Neural crest cell (in vitro differentiated cells): ENCODE data around the gene HNRNPH2. TPM values are rescaled to one million over a fixed set of nuclear protein-coding genes. Genes with fewer than 3 reads are reported as not detected.

Experiments used
- DNase-seq: peaks from one replicate; pipeline ENCODE4 v3.0.0; 2021; ENCODE audit warnings: low read depth, mixed read lengths, low spot score
- H3K27ac Mint-ChIP-seq: one replicate; pipeline ENCODE4 v1.8.0; 2021; ENCODE audit warnings: mild to moderate bottlenecking, mixed read lengths; ENCODE audit not compliant: unreplicated experiment
- H3K27me3 Mint-ChIP-seq: 2 replicates; pipeline ENCODE4 v1.8.0; 2021; ENCODE audit warnings: low read depth, mild to moderate bottlenecking, mixed read lengths
- H3K36me3 Mint-ChIP-seq: 2 replicates; pipeline ENCODE4 v1.8.0; 2021; ENCODE audit warnings: low read depth, mild to moderate bottlenecking, mixed read lengths
- H3K4me1 Mint-ChIP-seq: 2 replicates; pipeline ENCODE4 v1.8.0; 2021; ENCODE audit warnings: mixed read lengths
- H3K4me3 Mint-ChIP-seq: one replicate; pipeline ENCODE4 v1.8.0; 2021; ENCODE audit warnings: mild to moderate bottlenecking, mixed read lengths
- H3K9me3 Mint-ChIP-seq: 2 replicates; pipeline ENCODE4 v1.8.0; 2021; ENCODE audit warnings: mixed read lengths
- total RNA-seq: library from RNA; stranded (reverse); gene quantifications from 2 replicates; pipeline ENCODE4 v1.2.1, GENCODE V29; 2021
- TF ChIP-seq, protein P1 (sequence below): fragments of 200-600 bp; sonication (generic); conservative IDR thresholded peaks from 2 replicates; pipeline ENCODE4 v1.5.0; 2021; ENCODE audit warnings: antibody characterized with exemption, mild to moderate bottlenecking

The HNRNPH2 gene
- total RNA-seq, 1 donor from 2014 or later, result 73.3 TPM

DNA sequence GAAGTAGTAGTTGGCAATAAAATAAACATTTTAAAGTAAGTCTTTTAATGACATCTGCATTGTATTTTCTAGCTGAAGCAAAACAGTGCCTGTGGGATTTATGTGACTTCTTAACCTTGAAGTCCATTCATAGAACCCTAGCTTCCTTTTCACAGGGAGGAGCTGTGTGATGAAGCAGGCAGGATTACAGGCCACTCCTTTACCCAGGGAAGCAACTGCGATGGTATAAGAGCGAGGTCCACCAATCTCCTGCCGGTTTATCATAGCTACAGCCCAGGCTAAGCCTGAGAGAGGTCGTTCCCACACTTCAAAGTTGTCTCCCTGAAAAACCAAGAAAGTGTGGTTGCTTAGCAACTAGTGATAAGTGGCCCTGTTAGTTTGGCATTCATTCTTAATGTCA, 10.2 kb upstream of the HNRNPH2 start:
- no peaks in the 10 kb centered on the region for H3K27me3 Mint-ChIP-seq
- H3K4me1 Mint-ChIP-seq, result peaks cover 9% of the 10 kb centered on the region
- H3K9me3 Mint-ChIP-seq, result peaks cover 2% of the 10 kb centered on the region
- TF ChIP-seq, protein P1, sequence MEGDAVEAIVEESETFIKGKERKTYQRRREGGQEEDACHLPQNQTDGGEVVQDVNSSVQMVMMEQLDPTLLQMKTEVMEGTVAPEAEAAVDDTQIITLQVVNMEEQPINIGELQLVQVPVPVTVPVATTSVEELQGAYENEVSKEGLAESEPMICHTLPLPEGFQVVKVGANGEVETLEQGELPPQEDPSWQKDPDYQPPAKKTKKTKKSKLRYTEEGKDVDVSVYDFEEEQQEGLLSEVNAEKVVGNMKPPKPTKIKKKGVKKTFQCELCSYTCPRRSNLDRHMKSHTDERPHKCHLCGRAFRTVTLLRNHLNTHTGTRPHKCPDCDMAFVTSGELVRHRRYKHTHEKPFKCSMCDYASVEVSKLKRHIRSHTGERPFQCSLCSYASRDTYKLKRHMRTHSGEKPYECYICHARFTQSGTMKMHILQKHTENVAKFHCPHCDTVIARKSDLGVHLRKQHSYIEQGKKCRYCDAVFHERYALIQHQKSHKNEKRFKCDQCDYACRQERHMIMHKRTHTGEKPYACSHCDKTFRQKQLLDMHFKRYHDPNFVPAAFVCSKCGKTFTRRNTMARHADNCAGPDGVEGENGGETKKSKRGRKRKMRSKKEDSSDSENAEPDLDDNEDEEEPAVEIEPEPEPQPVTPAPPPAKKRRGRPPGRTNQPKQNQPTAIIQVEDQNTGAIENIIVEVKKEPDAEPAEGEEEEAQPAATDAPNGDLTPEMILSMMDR, result no peak
- no peak for DNase-seq
- peaks cover 22% of the 10 kb centered on the region for H3K36me3 Mint-ChIP-seq
- no peak overlapping the region for H3K27ac Mint-ChIP-seq
- H3K4me3 Mint-ChIP-seq, result no peak overlapping the region

DNA sequence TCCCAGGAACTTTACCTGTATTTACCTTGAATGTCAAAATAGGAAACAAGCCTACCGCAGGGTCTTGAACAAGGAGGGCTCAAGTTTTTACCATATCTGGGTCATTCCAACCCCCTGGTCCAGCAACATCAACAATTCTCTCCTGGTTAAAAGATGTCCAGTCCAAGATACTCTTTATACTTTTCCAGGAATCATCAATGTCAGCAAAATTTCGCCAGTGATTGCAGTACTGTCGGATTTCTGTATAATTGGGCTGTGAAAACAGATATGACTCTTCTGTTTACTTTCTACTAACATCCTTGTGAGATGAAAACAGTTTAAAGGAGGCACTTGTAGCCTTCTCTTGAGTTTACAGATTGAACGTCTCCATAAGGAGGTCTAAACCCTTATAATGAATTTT, 9.3 kb upstream of the HNRNPH2 start:
- H3K9me3 Mint-ChIP-seq, result peaks cover 2% of the 10 kb centered on the region
- no peak overlapping the region for H3K27ac Mint-ChIP-seq
- TF ChIP-seq, protein P1, result no peak
- no peak overlapping the region for H3K4me3 Mint-ChIP-seq
- peaks cover 2% of the 10 kb centered on the region for H3K4me1 Mint-ChIP-seq
- H3K27me3 Mint-ChIP-seq, result no peaks in the 10 kb centered on the region
- peaks cover 17% of the 10 kb centered on the region for H3K36me3 Mint-ChIP-seq
- no peak for DNase-seq

DNA sequence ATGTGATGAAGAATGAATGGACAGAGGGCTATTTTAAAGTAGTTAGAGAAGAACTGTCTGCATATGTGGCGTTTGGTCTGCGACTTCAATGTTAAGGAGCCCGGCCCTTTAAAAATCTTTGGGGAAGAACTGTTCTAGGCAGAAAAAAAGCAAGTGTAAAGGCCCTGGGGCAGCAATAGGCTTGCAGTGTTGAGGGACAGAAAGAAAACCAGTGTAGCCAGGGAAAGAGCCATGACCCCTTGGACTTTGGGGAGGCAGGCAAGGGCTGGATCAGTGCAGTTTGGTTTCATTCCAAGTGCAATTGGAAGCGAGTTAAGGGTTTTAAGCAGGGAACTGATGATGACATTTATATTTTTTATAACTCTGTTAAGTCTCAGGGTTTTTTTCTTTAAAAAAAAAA, 8.2 kb upstream of the HNRNPH2 start:
- peaks cover 20% of the 10 kb centered on the region for H3K36me3 Mint-ChIP-seq
- H3K4me1 Mint-ChIP-seq, result no peaks in the 10 kb centered on the region
- H3K27me3 Mint-ChIP-seq, result no peaks in the 10 kb centered on the region
- H3K27ac Mint-ChIP-seq, result no peak overlapping the region
- peaks cover 5% of the 10 kb centered on the region for H3K9me3 Mint-ChIP-seq
- TF ChIP-seq, protein P1, result no peak
- DNase-seq, result no peak
- no peak overlapping the region for H3K4me3 Mint-ChIP-seq

DNA sequence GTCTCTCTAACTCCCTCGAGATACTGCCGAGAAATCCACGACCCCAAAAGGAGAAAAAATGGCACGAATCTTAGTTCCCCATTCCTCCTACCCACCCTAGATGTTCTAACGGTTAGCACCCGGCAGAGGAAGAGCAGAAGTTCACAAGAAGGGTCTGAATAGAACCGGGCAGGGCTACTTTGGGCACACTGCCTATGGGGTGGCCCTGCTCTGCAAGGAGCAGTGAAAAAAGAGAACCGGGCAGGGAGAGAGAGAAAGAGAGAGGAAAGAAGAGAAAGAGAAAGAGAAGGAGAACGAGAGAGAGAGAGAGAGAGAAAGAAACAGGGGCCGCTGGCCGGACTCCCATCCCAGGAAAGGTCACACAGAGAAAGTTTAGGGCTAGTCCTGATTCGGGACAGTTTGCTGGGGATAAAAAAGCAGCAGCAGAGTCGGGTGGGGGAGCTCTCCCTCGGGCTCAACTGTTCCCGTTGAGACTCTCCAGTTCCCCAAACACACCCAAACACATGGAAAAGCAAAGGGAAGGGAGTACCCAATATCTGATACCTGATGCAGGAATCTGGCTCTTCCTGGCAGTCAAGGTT, 765 bp upstream of the HNRNPH2 start:
- peaks cover 12% of the 10 kb centered on the region for H3K36me3 Mint-ChIP-seq
- peaks cover 24% of the 10 kb centered on the region for H3K4me1 Mint-ChIP-seq
- peak overlapping the region; percentile 95 for H3K4me3 Mint-ChIP-seq
- peaks cover 5% of the 10 kb centered on the region for H3K9me3 Mint-ChIP-seq
- TF ChIP-seq, protein P1, result no peak
- no peak for DNase-seq
- H3K27ac Mint-ChIP-seq, result peak overlapping the region; percentile 96
- H3K27me3 Mint-ChIP-seq, result peaks cover 2% of the 10 kb centered on the region

DNA sequence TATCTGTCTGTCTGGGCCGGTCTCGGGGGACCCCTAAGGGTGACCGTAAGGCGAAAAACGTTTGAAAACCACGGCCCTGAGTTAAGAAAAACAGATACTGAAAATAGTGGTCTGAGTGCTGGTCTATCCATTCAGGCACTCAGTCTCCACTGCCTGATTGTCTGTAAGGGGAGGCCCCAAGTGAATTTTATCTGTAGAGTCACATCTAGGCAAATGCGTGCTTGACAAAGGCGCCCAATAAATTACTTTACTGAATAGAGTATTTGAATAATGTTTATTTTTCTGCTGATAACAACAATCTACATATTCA, 465 bp downstream of the HNRNPH2 start:
- TF ChIP-seq, protein P1, result no peak
- Mint-ChIP-seq H3K36me3 (peaks cover 15% of the 10 kb centered on the region), H3K4me3 (peak overlapping the region; percentile 95), H3K9me3 (peaks cover 6% of the 10 kb centered on the region), H3K27ac (peak overlapping the region; percentile 99), H3K27me3 (peaks cover 2% of the 10 kb centered on the region), H3K4me1 (peaks cover 24% of the 10 kb centered on the region)
- DNase-seq, result no peak
